ENCODE measurements around the gene CLCNKB.
A peak's percentile ranks its signal among the peaks of the same experiment; 100 is the strongest.
"Not testable (repeated sequence)": the region's sequence is repeated elsewhere in the genome, so short reads cannot be mapped to it uniquely, and the experiment has no call there.

CLCNKB gene

DNA sequence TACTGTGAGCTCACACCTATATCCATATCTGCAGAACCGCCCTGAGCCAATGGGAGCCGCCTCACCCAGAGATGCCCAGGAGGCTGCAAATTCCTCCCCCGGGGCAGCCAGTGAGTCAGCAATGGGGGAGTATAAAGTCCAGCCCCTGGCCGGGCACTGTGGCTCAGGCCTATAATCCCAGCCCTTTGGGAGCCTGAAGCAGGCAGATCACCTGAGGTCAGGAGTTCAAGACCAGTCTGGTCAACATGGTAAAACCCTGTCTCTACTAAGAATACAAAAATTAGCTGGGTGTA is 5.0 kb upstream of the CLCNKB start:
- no peak overlapping the region for H3K4me3 ChIP-seq (replicated peaks in 1 of 2; ENCODE audit: low read depth in 2 of 2, low read length in 2 of 2)
- TF ChIP-seq, protein P1, sequence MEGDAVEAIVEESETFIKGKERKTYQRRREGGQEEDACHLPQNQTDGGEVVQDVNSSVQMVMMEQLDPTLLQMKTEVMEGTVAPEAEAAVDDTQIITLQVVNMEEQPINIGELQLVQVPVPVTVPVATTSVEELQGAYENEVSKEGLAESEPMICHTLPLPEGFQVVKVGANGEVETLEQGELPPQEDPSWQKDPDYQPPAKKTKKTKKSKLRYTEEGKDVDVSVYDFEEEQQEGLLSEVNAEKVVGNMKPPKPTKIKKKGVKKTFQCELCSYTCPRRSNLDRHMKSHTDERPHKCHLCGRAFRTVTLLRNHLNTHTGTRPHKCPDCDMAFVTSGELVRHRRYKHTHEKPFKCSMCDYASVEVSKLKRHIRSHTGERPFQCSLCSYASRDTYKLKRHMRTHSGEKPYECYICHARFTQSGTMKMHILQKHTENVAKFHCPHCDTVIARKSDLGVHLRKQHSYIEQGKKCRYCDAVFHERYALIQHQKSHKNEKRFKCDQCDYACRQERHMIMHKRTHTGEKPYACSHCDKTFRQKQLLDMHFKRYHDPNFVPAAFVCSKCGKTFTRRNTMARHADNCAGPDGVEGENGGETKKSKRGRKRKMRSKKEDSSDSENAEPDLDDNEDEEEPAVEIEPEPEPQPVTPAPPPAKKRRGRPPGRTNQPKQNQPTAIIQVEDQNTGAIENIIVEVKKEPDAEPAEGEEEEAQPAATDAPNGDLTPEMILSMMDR (IDR thresholded peaks at IDR 0.05; ENCODE audit: low read depth, low read length): no peak
- no peak for DNase-seq (ENCODE audit: low read depth in 2 of 2)

- not testable (repeated sequence) for DNase-seq (ENCODE audit: low read depth in 2 of 2); H3K4me3 ChIP-seq (replicated peaks in 1 of 2; ENCODE audit: low read depth in 2 of 2, low read length in 2 of 2)
These were observed 3.7 kb upstream of the CLCNKB start for GRCh38 chr1:16039871-16040270.

- no peak overlapping the region for H3K4me3 ChIP-seq (replicated peaks in 1 of 2; ENCODE audit: low read depth in 2 of 2, low read length in 2 of 2)
- DNase-seq (ENCODE audit: low read depth in 2 of 2): no peak
- TF ChIP-seq, protein P1 (IDR thresholded peaks at IDR 0.05; ENCODE audit: low read depth, low read length): no peak
These were observed 2.4 kb upstream of the CLCNKB start for GRCh38 chr1:16041200-16041599.

GRCh38 chr1:16042096-16042495 is 1.5 kb upstream of the CLCNKB start:
- TF ChIP-seq, protein P1 (IDR thresholded peaks at IDR 0.05; ENCODE audit: low read depth, low read length): no peak
- H3K4me3 ChIP-seq (replicated peaks in 1 of 2; ENCODE audit: low read depth in 2 of 2, low read length in 2 of 2): no peak overlapping the region

GRCh38 chr1:16042654-16043053 is 928 bp upstream of the CLCNKB start:
- not testable (repeated sequence) for DNase-seq (ENCODE audit: low read depth in 2 of 2); H3K4me3 ChIP-seq (replicated peaks in 1 of 2; ENCODE audit: low read depth in 2 of 2, low read length in 2 of 2)

More at GRCh38 chr1:16042096-16042495, 1.5 kb upstream of the CLCNKB start:
- DNase-seq (ENCODE audit: low read depth in 2 of 2): no peak

GRCh38 chr1:16043950-16044349 is 368 bp downstream of the CLCNKB start:
- no peak for DNase-seq (ENCODE audit: low read depth in 2 of 2)
- TF ChIP-seq, protein P1 (IDR thresholded peaks at IDR 0.05; ENCODE audit: low read depth, low read length): no peak
- no peak overlapping the region for H3K4me3 ChIP-seq (replicated peaks in 1 of 2; ENCODE audit: low read depth in 2 of 2, low read length in 2 of 2)

GRCh38 chr1:16046842-16047241 is 3.3 kb downstream of the CLCNKB start:
- peak; percentile 10 to 22 for DNase-seq (ENCODE audit: low read depth in 2 of 2)
- no peak overlapping the region for H3K4me3 ChIP-seq (replicated peaks in 1 of 2; ENCODE audit: low read depth in 2 of 2, low read length in 2 of 2)
- TF ChIP-seq, protein P1 (IDR thresholded peaks at IDR 0.05; ENCODE audit: low read depth, low read length): no peak

- no peak overlapping the region for H3K4me3 ChIP-seq (replicated peaks in 1 of 2; ENCODE audit: low read depth in 2 of 2, low read length in 2 of 2)
- TF ChIP-seq, protein P1 (IDR thresholded peaks at IDR 0.05; ENCODE audit: low read depth, low read length): no peak
- no peak for DNase-seq (ENCODE audit: low read depth in 2 of 2)
These were observed 4.4 kb downstream of the CLCNKB start for GRCh38 chr1:16047791-16048475.
